IPS-18a (cell line): ENCODE results near the gene AQP12B.

Experiments
- H3K27ac ChIP-seq: one replicate; pipeline ENCODE4 v1.5.1; 2013; ENCODE audit warnings: low read length
- H3K27me3 ChIP-seq: one replicate; pipeline ENCODE4 v1.6.1; 2013; ENCODE audit warnings: mild to moderate bottlenecking, low read length; ENCODE audit not compliant: control insufficient read depth, insufficient read depth
- H3K36me3 ChIP-seq: one replicate; pipeline ENCODE4 v1.6.1; 2013; ENCODE audit warnings: low read depth, low read length; ENCODE audit not compliant: control insufficient read depth
- H3K4me1 ChIP-seq: one replicate; pipeline ENCODE4 v1.6.1; 2013; ENCODE audit warnings: low read depth, low read length; ENCODE audit not compliant: control insufficient read depth
- H3K4me3 ChIP-seq: one replicate; pipeline ENCODE4 v1.5.1; 2013; ENCODE audit warnings: low read length
- H3K9ac ChIP-seq: one replicate; pipeline ENCODE4 v1.6.1; 2013; ENCODE audit warnings: mild to moderate bottlenecking, low read length, moderate library complexity
- H3K9me3 ChIP-seq: one replicate; pipeline ENCODE4 v1.6.1; 2013; ENCODE audit warnings: low read depth, low read length; ENCODE audit not compliant: control insufficient read depth

AQP12B gene

GRCh38 chr2:240640939-240641338 is 41.7 kb downstream of the AQP12B start:
- Histone ChIP-seq H3K4me1 (no peaks in the 10 kb centered on the region), H3K27ac (no peak overlapping the region), H3K9ac (no peak overlapping the region), H3K4me3 (no peak overlapping the region), H3K36me3 (no peaks in the 10 kb centered on the region), H3K9me3 (no peaks in the 10 kb centered on the region), H3K27me3 (no peaks in the 10 kb centered on the region)

DNA sequence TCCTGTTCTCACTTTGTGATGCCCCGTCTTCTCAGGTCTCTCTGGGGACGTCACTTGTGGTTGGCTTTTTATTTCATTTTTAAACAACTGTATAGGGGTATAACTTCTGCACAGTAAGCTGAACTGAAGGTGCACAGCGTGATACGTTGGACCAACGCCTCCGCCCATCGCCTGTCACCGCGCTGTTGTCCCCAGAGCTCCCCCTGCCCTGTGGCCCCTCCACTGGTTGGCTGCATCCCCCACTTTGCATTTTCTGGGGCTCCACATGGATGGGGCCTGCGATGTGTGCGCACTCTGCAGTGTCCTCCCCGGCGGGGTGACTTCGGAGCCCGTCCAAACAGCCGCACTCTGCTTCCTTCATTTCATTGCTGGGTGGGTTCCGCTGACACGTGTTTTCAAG is 43.1 kb downstream of the AQP12B start:
- H3K4me1 ChIP-seq = no peaks in the 10 kb centered on the region
- no peaks in the 10 kb centered on the region for H3K36me3 ChIP-seq
- no peak overlapping the region for H3K27ac ChIP-seq
- H3K9me3 ChIP-seq = no peaks in the 10 kb centered on the region
- no peaks in the 10 kb centered on the region for H3K27me3 ChIP-seq
- H3K9ac ChIP-seq = no peak overlapping the region
- H3K4me3 ChIP-seq = no peak overlapping the region

DNA sequence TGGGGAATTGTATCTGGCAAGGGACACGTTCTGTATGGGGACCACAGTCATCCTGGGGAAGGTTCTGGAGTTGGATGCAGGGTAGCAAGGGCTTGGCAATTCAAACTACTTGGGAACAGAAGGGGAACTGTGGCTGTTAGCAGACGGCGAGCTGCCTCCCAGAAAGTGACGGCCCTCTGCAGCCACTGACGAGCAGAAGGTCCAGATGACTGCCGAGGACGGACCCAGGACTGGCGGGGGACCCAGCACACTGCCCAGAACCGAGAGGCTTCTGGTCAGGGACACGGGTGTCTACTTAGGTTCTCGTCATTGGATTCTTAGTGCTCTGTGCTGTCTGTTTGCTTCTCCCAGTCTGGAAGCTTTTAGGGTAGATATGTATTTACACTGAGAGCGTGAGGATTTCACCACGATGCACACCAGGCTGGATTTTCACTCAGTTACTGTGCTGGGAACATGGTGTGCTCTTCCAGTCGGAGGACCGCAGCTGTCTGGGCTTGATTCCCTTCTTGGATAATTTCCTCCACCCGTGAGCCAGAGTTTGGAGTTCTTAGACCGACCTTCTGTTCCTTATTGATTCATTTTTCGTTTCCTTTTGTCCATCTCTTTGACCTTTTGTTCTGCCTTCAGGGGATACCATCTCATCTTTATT is 44.0 kb downstream of the AQP12B start:
- peaks cover 4% of the 10 kb centered on the region for H3K9me3 ChIP-seq
- H3K27me3 ChIP-seq = no peaks in the 10 kb centered on the region
- H3K4me1 ChIP-seq = no peaks in the 10 kb centered on the region
- no peaks in the 10 kb centered on the region for H3K36me3 ChIP-seq
- H3K4me3 ChIP-seq = no peak overlapping the region
- H3K9ac ChIP-seq = no peak overlapping the region
- H3K27ac ChIP-seq = no peak overlapping the region

DNA sequence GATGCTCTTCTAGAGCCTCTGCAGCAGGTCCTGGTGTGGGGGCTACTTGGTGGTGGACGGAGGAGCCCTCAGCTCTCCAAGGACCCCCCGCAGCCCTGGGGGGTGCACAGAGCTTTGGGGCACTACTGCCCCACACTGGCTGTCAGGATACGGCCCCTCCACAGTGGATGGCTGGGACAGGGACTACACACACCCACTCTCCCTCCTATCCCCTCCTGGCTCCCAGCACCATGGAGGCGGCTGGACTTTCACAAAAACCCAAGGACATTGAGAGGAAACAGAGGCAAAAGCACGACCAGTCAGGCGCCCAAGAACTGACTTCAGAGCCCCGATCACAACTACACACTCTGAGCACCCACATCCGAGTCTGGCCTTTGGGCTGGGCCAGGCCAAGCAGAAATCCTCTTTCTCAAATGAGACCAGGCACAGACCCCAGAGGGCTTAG is 44.8 kb downstream of the AQP12B start:
- no peaks in the 10 kb centered on the region for H3K27me3 ChIP-seq
- no peaks in the 10 kb centered on the region for H3K4me1 ChIP-seq
- no peak overlapping the region for H3K9ac ChIP-seq
- H3K36me3 ChIP-seq = no peaks in the 10 kb centered on the region
- peaks cover 6% of the 10 kb centered on the region for H3K9me3 ChIP-seq
- no peak overlapping the region for H3K4me3 ChIP-seq
- H3K27ac ChIP-seq = no peak overlapping the region

GRCh38 chr2:240637116-240637900 is 45.4 kb downstream of the AQP12B start:
- Histone ChIP-seq H3K27ac (no peak overlapping the region), H3K36me3 (no peaks in the 10 kb centered on the region), H3K9me3 (peaks cover 6% of the 10 kb centered on the region), H3K4me1 (no peaks in the 10 kb centered on the region), H3K4me3 (no peak overlapping the region), H3K9ac (no peak overlapping the region), H3K27me3 (no peaks in the 10 kb centered on the region)

GRCh38 chr2:240636563-240637115 is 46.0 kb downstream of the AQP12B start:
- no peaks in the 10 kb centered on the region for H3K36me3 ChIP-seq
- peaks cover 6% of the 10 kb centered on the region for H3K9me3 ChIP-seq
- H3K27me3 ChIP-seq = no peaks in the 10 kb centered on the region
- no peak overlapping the region for H3K4me3 ChIP-seq
- no peak overlapping the region for H3K27ac ChIP-seq
- H3K9ac ChIP-seq = no peak overlapping the region
- no peaks in the 10 kb centered on the region for H3K4me1 ChIP-seq

DNA sequence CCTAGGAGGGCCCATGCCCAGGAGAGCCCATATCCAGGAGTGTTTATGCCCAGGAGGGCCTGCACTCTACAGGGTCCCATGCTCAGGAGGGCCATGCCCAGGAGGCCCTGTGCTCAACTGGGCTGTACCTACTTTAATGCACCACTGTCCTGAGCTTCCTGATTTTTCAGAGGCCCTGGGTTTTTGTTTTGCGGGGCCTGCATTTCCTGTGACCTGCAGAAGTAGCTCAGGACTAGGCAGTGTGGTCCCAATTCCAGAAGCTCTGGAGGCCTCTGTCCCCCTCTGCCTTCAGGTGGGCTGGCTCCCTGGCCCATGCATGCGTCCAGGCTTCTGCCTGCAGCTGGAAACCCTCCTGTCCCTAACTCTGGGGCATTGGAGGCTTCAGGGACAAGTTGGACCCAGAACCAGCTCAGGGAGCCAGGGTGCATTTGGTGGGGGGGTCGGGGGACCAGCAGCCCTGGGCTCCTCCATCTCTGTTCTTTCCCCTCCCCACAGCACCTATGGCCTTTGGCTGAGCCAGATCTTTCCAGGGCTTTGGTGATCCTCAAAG is 46.6 kb downstream of the AQP12B start:
- H3K9ac ChIP-seq = no peak overlapping the region
- no peak overlapping the region for H3K27ac ChIP-seq
- no peaks in the 10 kb centered on the region for H3K36me3 ChIP-seq
- no peaks in the 10 kb centered on the region for H3K4me1 ChIP-seq
- peaks cover 6% of the 10 kb centered on the region for H3K9me3 ChIP-seq
- H3K4me3 ChIP-seq = no peak overlapping the region
- no peaks in the 10 kb centered on the region for H3K27me3 ChIP-seq

GRCh38 chr2:240635121-240635997 is 47.3 kb downstream of the AQP12B start:
- H3K9ac ChIP-seq = no peak overlapping the region
- H3K4me1 ChIP-seq = no peaks in the 10 kb centered on the region
- H3K9me3 ChIP-seq = peaks cover 6% of the 10 kb centered on the region
- H3K36me3 ChIP-seq = no peaks in the 10 kb centered on the region
- no peak overlapping the region for H3K4me3 ChIP-seq
- H3K27me3 ChIP-seq = no peaks in the 10 kb centered on the region
- H3K27ac ChIP-seq = no peak overlapping the region

GRCh38 chr2:240632306-240632721 is 50.4 kb downstream of the AQP12B start:
- Histone ChIP-seq H3K9ac (no peak overlapping the region), H3K4me1 (no peaks in the 10 kb centered on the region), H3K27ac (no peak overlapping the region), H3K9me3 (peaks cover 6% of the 10 kb centered on the region), H3K27me3 (no peaks in the 10 kb centered on the region), H3K36me3 (no peaks in the 10 kb centered on the region), H3K4me3 (no peak overlapping the region)

DNA sequence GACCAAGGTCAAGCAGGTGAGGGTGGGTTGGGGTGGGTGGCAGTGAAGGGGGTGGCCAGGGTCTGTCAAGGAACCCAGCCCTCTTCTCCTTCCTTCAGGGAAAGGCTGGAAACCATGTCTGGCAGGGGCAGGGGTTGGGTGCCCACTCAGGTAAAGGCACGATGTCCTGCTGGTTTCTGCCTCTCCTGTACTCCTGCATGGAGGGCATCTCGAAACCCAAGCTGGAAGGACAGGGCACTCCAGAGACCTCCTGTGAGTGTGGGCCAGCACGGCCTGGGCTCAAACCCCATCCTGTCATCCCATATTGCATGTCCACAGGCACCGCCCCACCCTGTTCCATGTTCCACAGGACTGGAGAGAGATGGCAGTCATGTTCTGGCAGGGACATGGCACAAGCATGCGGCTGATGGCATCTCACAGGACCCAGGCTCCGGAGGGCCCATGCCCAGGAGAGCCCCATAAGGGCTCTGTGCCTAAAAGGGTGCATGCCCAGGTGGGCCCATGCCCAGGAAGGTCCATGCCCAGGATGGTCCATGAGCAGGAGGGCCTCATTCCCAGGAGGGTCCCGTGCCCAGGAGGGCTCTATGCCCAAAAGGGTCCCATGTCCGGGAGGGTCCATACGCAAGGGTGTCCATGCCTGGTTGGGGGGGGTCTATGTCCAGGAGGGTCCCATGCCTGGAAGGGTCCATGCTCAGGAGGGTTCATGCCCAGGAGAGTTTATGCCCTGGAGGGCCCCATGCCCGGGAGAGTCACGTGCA is 51.0 kb downstream of the AQP12B start:
- H3K36me3 ChIP-seq = no peaks in the 10 kb centered on the region
- H3K4me1 ChIP-seq = no peaks in the 10 kb centered on the region
- H3K9ac ChIP-seq = no peak overlapping the region
- peaks cover 6% of the 10 kb centered on the region for H3K9me3 ChIP-seq
- H3K27ac ChIP-seq = no peak overlapping the region
- H3K4me3 ChIP-seq = no peak overlapping the region
- no peaks in the 10 kb centered on the region for H3K27me3 ChIP-seq
